Measurements from ENCODE around the gene AFMID.
"Not testable (repeated sequence)": the region's sequence is repeated elsewhere in the genome, so short reads cannot be mapped to it uniquely, and the experiment has no call there.

AFMID gene

GRCh38 chr17:78234261-78234865, 47.2 kb downstream of the AFMID start:
- no peak for DNase-seq (ENCODE audit: low read depth in 1 of 2, low spot score in 1 of 2)
- Histone ChIP-seq H3K4me3 (replicated peaks; ENCODE audit: insufficient read depth, low read length) (no peak overlapping the region), H3K27me3 (ENCODE audit: insufficient read depth, poor library complexity, severe bottlenecking) (peaks cover 23% of the 10 kb centered on the region), H3K27ac (replicated peaks) (no peak overlapping the region)
- TF ChIP-seq SPI1 (IDR thresholded peaks at IDR 0.05; ENCODE audit: borderline replicate concordance, low read depth) = no peak
- no peak for TF ChIP-seq POLR2AphosphoS5 (IDR thresholded peaks at IDR 0.05; ENCODE audit: low read depth)
- no peak for TF ChIP-seq GABPA (IDR thresholded peaks at IDR 0.05; ENCODE audit: low read depth)
- TF ChIP-seq CTCF (IDR thresholded peaks at IDR 0.05; ENCODE audit: insufficient read depth, low read length) = no peak

GRCh38 chr17:78235022-78235421, 47.9 kb downstream of the AFMID start:
- H3K27me3 ChIP-seq (ENCODE audit: insufficient read depth, poor library complexity, severe bottlenecking) = peaks cover 23% of the 10 kb centered on the region
- not testable (repeated sequence) for H3K27ac ChIP-seq (replicated peaks); H3K4me3 ChIP-seq (replicated peaks; ENCODE audit: insufficient read depth, low read length); DNase-seq (ENCODE audit: low read depth in 1 of 2, low spot score in 1 of 2)

GRCh38 chr17:78235885-78236284, 48.7 kb downstream of the AFMID start:
- TF ChIP-seq CTCF (IDR thresholded peaks at IDR 0.05; ENCODE audit: insufficient read depth, low read length) (no peak), POLR2AphosphoS5 (IDR thresholded peaks at IDR 0.05; ENCODE audit: low read depth) (no peak), SPI1 (IDR thresholded peaks at IDR 0.05; ENCODE audit: borderline replicate concordance, low read depth) (no peak), GABPA (IDR thresholded peaks at IDR 0.05; ENCODE audit: low read depth) (no peak), REST (IDR thresholded peaks at IDR 0.05; ENCODE audit: insufficient replicate concordance, low read depth) (no peak)
- Histone ChIP-seq H3K4me3 (replicated peaks; ENCODE audit: insufficient read depth, low read length) (no peak overlapping the region), H3K27me3 (ENCODE audit: insufficient read depth, poor library complexity, severe bottlenecking) (peaks cover 16% of the 10 kb centered on the region), H3K27ac (replicated peaks) (no peak overlapping the region)
- DNase-seq (ENCODE audit: low read depth in 1 of 2, low spot score in 1 of 2) = no peak

GRCh38 chr17:78236362-78237127, 49.4 kb downstream of the AFMID start:
- Histone ChIP-seq H3K27me3 (ENCODE audit: insufficient read depth, poor library complexity, severe bottlenecking) (peaks cover 9% of the 10 kb centered on the region), H3K4me3 (replicated peaks; ENCODE audit: insufficient read depth, low read length) (no peak overlapping the region), H3K27ac (replicated peaks) (no peak overlapping the region)
- TF ChIP-seq POLR2AphosphoS5 (IDR thresholded peaks at IDR 0.05; ENCODE audit: low read depth) (no peak), CTCF (IDR thresholded peaks at IDR 0.05; ENCODE audit: insufficient read depth, low read length) (no peak), GABPA (IDR thresholded peaks at IDR 0.05; ENCODE audit: low read depth) (no peak), REST (IDR thresholded peaks at IDR 0.05; ENCODE audit: insufficient replicate concordance, low read depth) (no peak), SPI1 (IDR thresholded peaks at IDR 0.05; ENCODE audit: borderline replicate concordance, low read depth) (no peak)
- no peak for DNase-seq (ENCODE audit: low read depth in 1 of 2, low spot score in 1 of 2)
